Peyer's patch (tissue), 4 donors: ENCODE measurements around the gene PTPN4. TPM values are rescaled to one million over a fixed set of nuclear protein-coding genes. Genes with fewer than 3 reads are reported as not detected.

Experiments used
- DNase-seq, 3 donors: peaks; one replicate each; pipeline ENCODE4 v3.0.0-alpha.2; 2017 to 2019
- H3K27ac ChIP-seq, 4 donors: fragments of 200-600 bp; sonication (generic); one replicate each; pipeline ENCODE4 v1.5.1; 2016 to 2019
- H3K27me3 ChIP-seq, 2 donors: fragments of 200-600 bp; sonication (generic); one replicate each; pipeline ENCODE4 v1.5.1; 2019
- H3K36me3 ChIP-seq, 3 donors: fragments of 200-600 bp; sonication (generic); one replicate each; pipeline ENCODE4 v1.5.1; 2016 to 2019
- H3K4me1 ChIP-seq, 4 donors: fragments of 200-600 bp; sonication (generic); one replicate each; pipeline ENCODE4 v1.5.1; 2016 to 2019
- H3K4me3 ChIP-seq, 4 donors: fragments of 200-600 bp; sonication (generic); 1 replicate in 3 of 4; 2 replicates in 1 of 4; pipeline ENCODE4 v1.5.1; 2016 to 2019; ENCODE audit warnings: mild to moderate bottlenecking in 1 of 4
- H3K9me3 ChIP-seq, 4 donors: fragments of 200-600 bp; sonication (generic); one replicate each; pipeline ENCODE4 v1.5.1; 2016 to 2019; ENCODE audit warnings: mild to moderate bottlenecking in 1 of 4
- POLR2A ChIP-seq, 2 donors: fragments of 450-650 bp; IDR thresholded peaks; one replicate each; pipeline ENCODE4 v1.5.1; 2017; ENCODE audit warnings: antibody characterized with exemption in 2 of 2, mild to moderate bottlenecking in 2 of 2, moderate library complexity in 2 of 2
- total RNA-seq, 4 donors: library from RNA; depleted of rRNA; stranded (reverse); fragments of >200 nt; gene quantifications; one replicate each; pipeline ENCODE4 v1.1.0, GENCODE V29; 2016
- TF ChIP-seq, protein P1 (sequence below), 6 experiments: fragments of 450-650 bp in 4 of 6; fragments of 200-600 bp in 2 of 6; sonication (generic) in 1 of 6; IDR thresholded peaks; one replicate each; pipeline ENCODE4 v1.5.1; 2017 to 2019; ENCODE audit warnings: antibody characterized with exemption in 6 of 6, mild to moderate bottlenecking in 3 of 6, moderate library complexity in 1 of 6

Gene PTPN4
- total RNA-seq, 4 donors from 2014 or later: 33.1 to 86.6 (median 43.5) TPM

DNA sequence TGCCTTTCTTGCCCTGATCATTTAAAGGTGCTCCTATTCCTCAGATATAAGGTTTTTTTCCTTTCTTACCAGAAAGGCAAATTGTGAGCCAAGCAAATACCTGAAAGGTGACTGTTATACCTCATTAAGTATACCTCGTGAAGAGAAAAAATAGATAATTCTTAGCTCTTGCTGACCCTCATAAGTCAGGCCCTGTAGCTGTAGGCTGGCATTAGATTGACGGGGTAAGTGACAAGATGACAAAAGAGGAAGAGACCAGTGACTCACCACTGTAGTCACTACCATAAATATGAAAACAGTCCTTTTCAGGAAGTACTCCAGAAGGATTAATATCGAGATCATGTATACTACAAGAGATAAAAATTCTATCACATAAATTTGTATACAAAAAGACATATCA is 104.6 kb downstream of the PTPN4 start:
- Histone ChIP-seq H3K36me3 (no peaks in the 10 kb centered on the region), H3K4me1 (no peaks in the 10 kb centered on the region), H3K4me3 (no peak overlapping the region), H3K27ac (no peak overlapping the region), H3K27me3 (no peaks in the 10 kb centered on the region), H3K9me3 (no peaks in the 10 kb centered on the region)
- TF ChIP-seq, protein P1, sequence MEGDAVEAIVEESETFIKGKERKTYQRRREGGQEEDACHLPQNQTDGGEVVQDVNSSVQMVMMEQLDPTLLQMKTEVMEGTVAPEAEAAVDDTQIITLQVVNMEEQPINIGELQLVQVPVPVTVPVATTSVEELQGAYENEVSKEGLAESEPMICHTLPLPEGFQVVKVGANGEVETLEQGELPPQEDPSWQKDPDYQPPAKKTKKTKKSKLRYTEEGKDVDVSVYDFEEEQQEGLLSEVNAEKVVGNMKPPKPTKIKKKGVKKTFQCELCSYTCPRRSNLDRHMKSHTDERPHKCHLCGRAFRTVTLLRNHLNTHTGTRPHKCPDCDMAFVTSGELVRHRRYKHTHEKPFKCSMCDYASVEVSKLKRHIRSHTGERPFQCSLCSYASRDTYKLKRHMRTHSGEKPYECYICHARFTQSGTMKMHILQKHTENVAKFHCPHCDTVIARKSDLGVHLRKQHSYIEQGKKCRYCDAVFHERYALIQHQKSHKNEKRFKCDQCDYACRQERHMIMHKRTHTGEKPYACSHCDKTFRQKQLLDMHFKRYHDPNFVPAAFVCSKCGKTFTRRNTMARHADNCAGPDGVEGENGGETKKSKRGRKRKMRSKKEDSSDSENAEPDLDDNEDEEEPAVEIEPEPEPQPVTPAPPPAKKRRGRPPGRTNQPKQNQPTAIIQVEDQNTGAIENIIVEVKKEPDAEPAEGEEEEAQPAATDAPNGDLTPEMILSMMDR (IDR thresholded peaks at IDR 0.05): no peak
- no peak for TF ChIP-seq POLR2A (IDR thresholded peaks at IDR 0.05)
- DNase-seq: no peak

DNA sequence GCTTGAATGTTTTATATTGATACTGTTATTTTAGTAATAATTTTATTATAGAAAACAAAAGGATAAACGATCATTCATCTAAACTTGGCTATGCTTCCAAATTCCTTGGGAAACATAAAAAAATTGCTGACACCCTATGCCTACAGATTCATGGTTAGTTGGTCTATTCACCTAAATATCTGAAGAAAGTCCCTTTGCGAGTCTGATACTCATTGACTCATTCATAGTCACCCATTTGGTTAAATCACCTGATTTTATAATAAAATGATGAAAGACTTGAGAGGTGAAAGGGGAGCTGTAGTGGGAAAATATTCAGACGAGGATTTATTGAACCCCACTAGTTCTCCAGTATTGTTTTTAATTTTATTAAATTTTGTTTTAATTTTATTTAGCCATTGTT is 112.0 kb downstream of the PTPN4 start:
- Histone ChIP-seq H3K36me3 (no peaks in the 10 kb centered on the region), H3K4me3 (no peak overlapping the region), H3K9me3 (no peaks in the 10 kb centered on the region), H3K27ac (no peak overlapping the region), H3K4me1 (no peaks in the 10 kb centered on the region), H3K27me3 (no peaks in the 10 kb centered on the region)
- no peak for TF ChIP-seq POLR2A (IDR thresholded peaks at IDR 0.05)
- TF ChIP-seq, protein P1 (IDR thresholded peaks at IDR 0.05): no peak
- no peak for DNase-seq

- DNase-seq: no peak
- H3K27me3 ChIP-seq: no peaks in the 10 kb centered on the region
- no peaks in the 10 kb centered on the region for H3K4me1 ChIP-seq
- no peak overlapping the region for H3K4me3 ChIP-seq
- no peaks in the 10 kb centered on the region for H3K9me3 ChIP-seq
- H3K36me3 ChIP-seq: no peaks in the 10 kb centered on the region
- no peak overlapping the region for H3K27ac ChIP-seq
- TF ChIP-seq POLR2A (IDR thresholded peaks at IDR 0.05): no peak
- TF ChIP-seq, protein P1 (IDR thresholded peaks at IDR 0.05): no peak
Measured at GRCh38 chr2:119873350-119874315, 113.9 kb downstream of the PTPN4 start.

GRCh38 chr2:119879502-119879901 is 119.8 kb downstream of the PTPN4 start:
- no peaks in the 10 kb centered on the region for H3K4me1 ChIP-seq
- no peak overlapping the region for H3K27ac ChIP-seq
- peaks cover 0 to 4% (median 0%) of the 10 kb centered on the region in 3 donors for H3K36me3 ChIP-seq
- DNase-seq: no peak
- no peaks in the 10 kb centered on the region for H3K27me3 ChIP-seq
- H3K4me3 ChIP-seq: no peak overlapping the region
- TF ChIP-seq POLR2A (IDR thresholded peaks at IDR 0.05): no peak
- TF ChIP-seq, protein P1 (IDR thresholded peaks at IDR 0.05): no peak
- no peaks in the 10 kb centered on the region for H3K9me3 ChIP-seq

- DNase-seq: no peak
- TF ChIP-seq, protein P1 (IDR thresholded peaks at IDR 0.05): no peak
- no peak for TF ChIP-seq POLR2A (IDR thresholded peaks at IDR 0.05)
- H3K9me3 ChIP-seq: no peaks in the 10 kb centered on the region
- peaks cover 0 to 4% (median 0%) of the 10 kb centered on the region in 3 donors for H3K36me3 ChIP-seq
- H3K27ac ChIP-seq: no peak overlapping the region
- no peak overlapping the region for H3K4me3 ChIP-seq
- H3K27me3 ChIP-seq: no peaks in the 10 kb centered on the region
- H3K4me1 ChIP-seq: no peaks in the 10 kb centered on the region
Measured at GRCh38 chr2:119888680-119889079, 129.0 kb downstream of the PTPN4 start.
